ENCODE measurements around the gene PGA5.

GRCh38 chr11:61195719-61196118, 45.3 kb upstream of the PGA5 start:
- TF ChIP-seq, protein P1, sequence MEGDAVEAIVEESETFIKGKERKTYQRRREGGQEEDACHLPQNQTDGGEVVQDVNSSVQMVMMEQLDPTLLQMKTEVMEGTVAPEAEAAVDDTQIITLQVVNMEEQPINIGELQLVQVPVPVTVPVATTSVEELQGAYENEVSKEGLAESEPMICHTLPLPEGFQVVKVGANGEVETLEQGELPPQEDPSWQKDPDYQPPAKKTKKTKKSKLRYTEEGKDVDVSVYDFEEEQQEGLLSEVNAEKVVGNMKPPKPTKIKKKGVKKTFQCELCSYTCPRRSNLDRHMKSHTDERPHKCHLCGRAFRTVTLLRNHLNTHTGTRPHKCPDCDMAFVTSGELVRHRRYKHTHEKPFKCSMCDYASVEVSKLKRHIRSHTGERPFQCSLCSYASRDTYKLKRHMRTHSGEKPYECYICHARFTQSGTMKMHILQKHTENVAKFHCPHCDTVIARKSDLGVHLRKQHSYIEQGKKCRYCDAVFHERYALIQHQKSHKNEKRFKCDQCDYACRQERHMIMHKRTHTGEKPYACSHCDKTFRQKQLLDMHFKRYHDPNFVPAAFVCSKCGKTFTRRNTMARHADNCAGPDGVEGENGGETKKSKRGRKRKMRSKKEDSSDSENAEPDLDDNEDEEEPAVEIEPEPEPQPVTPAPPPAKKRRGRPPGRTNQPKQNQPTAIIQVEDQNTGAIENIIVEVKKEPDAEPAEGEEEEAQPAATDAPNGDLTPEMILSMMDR (IDR thresholded peaks at IDR 0.05), result no peak
- TF ChIP-seq POLR2A (IDR thresholded peaks at IDR 0.05) (no peak), POLR2AphosphoS5 (IDR thresholded peaks at IDR 0.05) (no peak), EP300 (IDR thresholded peaks at IDR 0.05; ENCODE audit: low read depth) (no peak)
